GM06990 (cell line): ENCODE results near the gene ITPRID2.

Source experiments
- DNase-seq: peaks from one replicate; pipeline ENCODE4 v3.0.0-alpha.2; 2011; ENCODE audit not compliant: insufficient read length; ENCODE audit errors: extremely low read depth
- H3K27me3 ChIP-seq: replicated peaks from 2 replicates; pipeline ENCODE4 v1.6.0; 2011; ENCODE audit warnings: low read length; ENCODE audit not compliant: control insufficient read depth, insufficient read depth
- H3K36me3 ChIP-seq: 2 replicates; pipeline ENCODE4 v1.5.1; 2011; ENCODE audit warnings: low read length; ENCODE audit not compliant: control insufficient read depth, insufficient read depth
- H3K4me3 ChIP-seq: replicated peaks from 2 replicates; pipeline ENCODE4 v1.5.1; 2011; ENCODE audit warnings: low read depth, mild to moderate bottlenecking, control low read depth, low read length
- CTCF ChIP-seq: IDR thresholded peaks from 2 replicates; pipeline ENCODE4 v1.5.1; 2011; ENCODE audit warnings: low read length, control low read depth, mild to moderate bottlenecking, inconsistent platforms; ENCODE audit not compliant: insufficient read depth, poor library complexity, severe bottlenecking

Gene ITPRID2

DNA sequence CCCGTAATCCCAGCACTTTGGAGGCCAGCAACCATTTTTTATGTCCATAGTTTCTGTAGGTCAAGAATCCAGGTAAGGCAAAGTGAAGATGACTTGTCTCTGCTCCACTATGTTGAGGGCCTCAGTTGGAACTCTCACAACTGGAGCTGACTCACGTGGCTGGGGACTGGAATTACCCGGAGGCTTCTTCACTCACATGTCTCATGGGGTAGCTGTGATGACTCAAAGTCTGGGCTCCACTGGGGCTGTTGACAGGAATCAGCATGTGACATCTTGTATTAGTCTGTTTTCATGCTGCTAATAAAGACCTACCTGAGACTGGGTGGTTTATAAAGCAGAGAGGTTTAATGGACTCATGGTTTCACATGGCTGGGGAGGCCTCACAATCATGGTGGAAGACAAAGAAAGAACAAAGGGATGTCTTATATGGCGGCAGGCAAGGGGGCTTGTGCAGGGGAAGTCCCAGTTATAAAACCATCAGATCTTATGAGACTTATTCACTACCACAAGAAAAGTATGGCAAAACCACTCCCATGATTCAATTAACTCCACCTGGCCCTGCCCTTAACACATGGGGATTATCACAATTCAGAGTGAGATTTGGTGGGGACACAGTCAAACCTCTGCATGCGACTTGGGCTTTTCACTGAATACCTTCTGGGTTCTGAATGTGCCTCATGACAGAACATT, 86.3 kb downstream of the ITPRID2 start:
- TF ChIP-seq CTCF = no peak
- no peak overlapping the region for H3K4me3 ChIP-seq
- no peaks in the 10 kb centered on the region for H3K36me3 ChIP-seq
- no peak for DNase-seq
- H3K27me3 ChIP-seq = no peaks in the 10 kb centered on the region

DNA sequence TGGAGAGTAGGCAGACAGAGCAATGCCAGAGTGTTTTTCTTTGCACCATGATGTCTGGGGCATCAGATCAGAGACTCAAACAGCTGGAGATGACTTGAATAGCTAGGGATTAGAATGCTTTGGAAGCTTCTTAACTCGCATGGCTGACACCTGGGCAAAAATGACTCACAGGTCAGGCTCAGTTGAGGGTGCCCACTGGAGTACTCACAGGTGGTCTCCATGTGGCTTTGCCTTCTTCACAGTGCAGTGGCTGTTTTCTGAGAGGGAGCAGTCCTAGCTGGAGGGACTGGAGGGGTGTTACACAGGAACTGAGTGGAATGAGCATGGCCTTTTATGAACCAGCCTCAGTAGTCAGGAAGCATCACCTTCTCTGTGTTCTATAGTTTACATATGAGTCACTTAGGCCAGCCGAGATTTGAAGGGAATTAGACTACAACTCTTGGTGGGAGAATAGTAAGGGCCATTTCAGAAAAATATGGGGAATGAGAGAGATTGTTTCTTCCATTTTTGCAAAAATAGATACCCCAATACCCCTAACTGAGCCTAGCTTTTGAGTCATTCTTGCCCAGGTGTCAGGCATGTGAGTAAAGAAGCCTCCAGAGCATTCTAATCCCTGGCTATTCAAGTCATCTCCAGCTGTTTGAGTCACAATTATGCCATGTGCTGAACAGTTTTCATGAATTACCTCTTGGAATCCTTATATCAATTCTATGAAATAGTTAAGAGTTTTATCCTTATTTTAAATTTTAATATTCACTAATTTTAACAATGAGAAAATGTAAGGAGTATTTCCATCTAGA, 87.0 kb downstream of the ITPRID2 start:
- no peak overlapping the region for H3K4me3 ChIP-seq
- no peak for TF ChIP-seq CTCF
- DNase-seq = no peak
- H3K27me3 ChIP-seq = no peaks in the 10 kb centered on the region
- no peaks in the 10 kb centered on the region for H3K36me3 ChIP-seq
